DMS79 (cell line): ENCODE data around the gene TLX2.

Experiments
- DNase-seq: peaks from one replicate; lab custom pipeline; 2025; lab: John Stamatoyannopoulos, UW

The TLX2 gene

GRCh38 chr2:74532222-74532621 is 18.0 kb downstream of the TLX2 start:
- DNase-seq: no peak

- no peak for DNase-seq
These were observed 19.2 kb downstream of the TLX2 start for GRCh38 chr2:74533464-74533863.

GRCh38 chr2:74534411-74534810 is 20.2 kb downstream of the TLX2 start:
- DNase-seq: no peak

- no peak for DNase-seq
These were observed 21.3 kb downstream of the TLX2 start for GRCh38 chr2:74535440-74535965.

- no peak for DNase-seq
These were observed 22.1 kb downstream of the TLX2 start for GRCh38 chr2:74536166-74536950.

GRCh38 chr2:74537140-74537539 is 22.9 kb downstream of the TLX2 start:
- DNase-seq: no peak

- DNase-seq: no peak
These were observed 24.7 kb downstream of the TLX2 start for GRCh38 chr2:74538881-74539339.

GRCh38 chr2:74540291-74540690 is 26.0 kb downstream of the TLX2 start:
- no peak for DNase-seq

- no peak for DNase-seq
These were observed 28.7 kb downstream of the TLX2 start for GRCh38 chr2:74542978-74543377.

- peak; percentile 26 for DNase-seq
These were observed 30.4 kb downstream of the TLX2 start for GRCh38 chr2:74544634-74545033.

- DNase-seq: no peak
These were observed 31.8 kb downstream of the TLX2 start for GRCh38 chr2:74546004-74546403.

GRCh38 chr2:74548285-74548899 is 34.1 kb downstream of the TLX2 start:
- peak; percentile 23 for DNase-seq

- peak; percentile 48 for DNase-seq
These were observed 34.9 kb downstream of the TLX2 start for GRCh38 chr2:74548900-74549826.

- no peak for DNase-seq
These were observed 36.0 kb downstream of the TLX2 start for GRCh38 chr2:74550231-74550630.

GRCh38 chr2:74551530-74551929 is 37.3 kb downstream of the TLX2 start:
- DNase-seq: no peak

GRCh38 chr2:74551942-74552913 is 38.0 kb downstream of the TLX2 start:
- no peak for DNase-seq

- no peak for DNase-seq
These were observed 38.9 kb downstream of the TLX2 start for GRCh38 chr2:74552914-74553811.

GRCh38 chr2:74553892-74554819 is 39.9 kb downstream of the TLX2 start, which contains the start of the genes DOK1 and LOXL3:
Gene DOK1 (plus strand): TSS chr2:74554720. CDS start chr2:74554755, 35 bp downstream.
Gene LOXL3 (minus strand): TSS chr2:74553942. CDS start chr2:74552634, 1,308 bp downstream.
- peak; percentile 52 for DNase-seq
